Calu3 (cell line): ENCODE results near the gene SMAD7. TPM values are rescaled to one million over a fixed set of nuclear protein-coding genes. Genes with fewer than 3 reads are reported as not detected.

Experiments used
- BruUV-seq: library from RNA; stranded (reverse); fragments of 400-500 nt; replicated peaks from 2 replicates; lab custom pipeline; 2021; lab: Mats Ljungman, UMichigan
- CTCF ChIA-PET: fragments of 300-600 bp; sonication (Branson Sonifier 250); formaldehyde crosslinking; loops from one replicate; lab custom pipeline; 2022; ENCODE audit warnings: antibody characterized with exemption; lab: Charles Lee
- DNase-seq: peaks from one replicate; pipeline ENCODE4 v3.0.0; 2022
- H3K27ac Mint-ChIP-seq: one replicate; pipeline ENCODE4 v1.8.0; 2022; ENCODE audit warnings: mixed read lengths; ENCODE audit not compliant: unreplicated experiment
- H3K27me3 Mint-ChIP-seq: one replicate; pipeline ENCODE4 v1.8.0; 2022; ENCODE audit warnings: mixed read lengths; ENCODE audit not compliant: unreplicated experiment
- H3K36me3 Mint-ChIP-seq: one replicate; pipeline ENCODE4 v1.8.0; 2022; ENCODE audit warnings: mild to moderate bottlenecking, moderate library complexity, mixed read lengths; ENCODE audit not compliant: insufficient read depth, unreplicated experiment
- H3K4me1 Mint-ChIP-seq: one replicate; pipeline ENCODE4 v1.8.0; 2022; ENCODE audit warnings: mild to moderate bottlenecking, low read depth, mixed read lengths; ENCODE audit not compliant: unreplicated experiment
- H3K4me3 Mint-ChIP-seq: one replicate; pipeline ENCODE4 v1.8.0; 2022; ENCODE audit warnings: mild to moderate bottlenecking, low read depth, moderate library complexity, mixed read lengths; ENCODE audit not compliant: unreplicated experiment
- H3K9me3 Mint-ChIP-seq: one replicate; pipeline ENCODE4 v1.8.0; 2022; ENCODE audit warnings: low read depth, mixed read lengths; ENCODE audit not compliant: unreplicated experiment
- intact Hi-C: fragments of 100-400 bp; cut with micrococcal nuclease; formaldehyde crosslinking; loops from one replicate; pipeline ENCODE4 v1.10.0; 2022; ENCODE audit not compliant: unreplicated experiment
- total RNA-seq: library from RNA; stranded (reverse); gene quantifications from 2 replicates; pipeline ENCODE4 v1.2.3, GENCODE V29; 2022
- TF ChIP-seq, protein P1 (sequence below): fragments of 200-600 bp; IDR thresholded peaks from one replicate; pipeline ENCODE4 v1.8.0; 2022; ENCODE audit warnings: antibody characterized with exemption; ENCODE audit not compliant: unreplicated experiment

The SMAD7 gene
- total RNA-seq, 1 experiment from 2014 or later = 13.7 TPM

DNA sequence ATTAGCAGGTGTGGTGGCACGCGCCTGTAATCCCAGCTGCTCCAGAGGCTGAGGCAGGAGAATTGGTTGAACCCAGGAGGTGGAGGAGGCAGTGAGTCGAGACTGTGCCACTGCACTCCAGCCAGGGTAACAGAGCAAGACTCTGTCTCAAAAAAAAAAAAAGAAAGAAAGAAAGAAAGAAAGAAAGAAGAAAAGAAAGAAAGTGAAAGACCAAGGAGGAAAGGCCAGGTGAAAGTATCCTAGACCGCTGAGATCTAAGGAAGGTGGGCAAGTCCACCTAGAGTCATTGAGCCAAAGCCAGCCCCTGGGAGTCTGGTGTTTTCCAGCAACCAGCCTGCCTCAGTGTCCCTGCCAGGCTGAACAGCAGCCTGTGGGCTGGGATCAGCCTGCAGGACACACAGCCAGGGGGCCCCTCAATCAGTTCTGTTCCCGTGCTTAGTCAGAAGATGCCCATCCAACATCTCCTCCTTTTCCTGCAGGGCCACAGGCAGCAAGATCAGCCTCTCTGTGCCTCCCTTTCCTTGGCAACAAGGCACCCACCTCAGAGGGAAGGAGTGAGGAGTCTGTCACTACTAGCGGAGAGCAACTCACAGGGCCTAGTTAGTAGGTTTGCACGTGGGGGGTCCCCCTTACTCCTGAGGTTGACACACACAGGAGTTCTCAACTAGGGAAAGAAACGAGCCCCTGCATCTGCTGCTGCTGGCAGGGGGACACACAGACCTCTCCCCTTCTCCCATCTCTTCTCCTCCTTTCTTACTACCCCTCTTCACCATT is 64.1 kb downstream of the SMAD7 start:
- Mint-ChIP-seq H3K27ac (no peak overlapping the region), H3K9me3 (no peaks in the 10 kb centered on the region), H3K27me3 (no peaks in the 10 kb centered on the region), H3K36me3 (no peaks in the 10 kb centered on the region), H3K4me3 (no peak overlapping the region), H3K4me1 (no peaks in the 10 kb centered on the region)
- no peak for DNase-seq
- CTCF ChIA-PET = no interaction called here
- intact Hi-C loops = no loop called here
- TF ChIP-seq, protein P1, sequence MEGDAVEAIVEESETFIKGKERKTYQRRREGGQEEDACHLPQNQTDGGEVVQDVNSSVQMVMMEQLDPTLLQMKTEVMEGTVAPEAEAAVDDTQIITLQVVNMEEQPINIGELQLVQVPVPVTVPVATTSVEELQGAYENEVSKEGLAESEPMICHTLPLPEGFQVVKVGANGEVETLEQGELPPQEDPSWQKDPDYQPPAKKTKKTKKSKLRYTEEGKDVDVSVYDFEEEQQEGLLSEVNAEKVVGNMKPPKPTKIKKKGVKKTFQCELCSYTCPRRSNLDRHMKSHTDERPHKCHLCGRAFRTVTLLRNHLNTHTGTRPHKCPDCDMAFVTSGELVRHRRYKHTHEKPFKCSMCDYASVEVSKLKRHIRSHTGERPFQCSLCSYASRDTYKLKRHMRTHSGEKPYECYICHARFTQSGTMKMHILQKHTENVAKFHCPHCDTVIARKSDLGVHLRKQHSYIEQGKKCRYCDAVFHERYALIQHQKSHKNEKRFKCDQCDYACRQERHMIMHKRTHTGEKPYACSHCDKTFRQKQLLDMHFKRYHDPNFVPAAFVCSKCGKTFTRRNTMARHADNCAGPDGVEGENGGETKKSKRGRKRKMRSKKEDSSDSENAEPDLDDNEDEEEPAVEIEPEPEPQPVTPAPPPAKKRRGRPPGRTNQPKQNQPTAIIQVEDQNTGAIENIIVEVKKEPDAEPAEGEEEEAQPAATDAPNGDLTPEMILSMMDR = no peak
- no TSS peak for BruUV-seq

DNA sequence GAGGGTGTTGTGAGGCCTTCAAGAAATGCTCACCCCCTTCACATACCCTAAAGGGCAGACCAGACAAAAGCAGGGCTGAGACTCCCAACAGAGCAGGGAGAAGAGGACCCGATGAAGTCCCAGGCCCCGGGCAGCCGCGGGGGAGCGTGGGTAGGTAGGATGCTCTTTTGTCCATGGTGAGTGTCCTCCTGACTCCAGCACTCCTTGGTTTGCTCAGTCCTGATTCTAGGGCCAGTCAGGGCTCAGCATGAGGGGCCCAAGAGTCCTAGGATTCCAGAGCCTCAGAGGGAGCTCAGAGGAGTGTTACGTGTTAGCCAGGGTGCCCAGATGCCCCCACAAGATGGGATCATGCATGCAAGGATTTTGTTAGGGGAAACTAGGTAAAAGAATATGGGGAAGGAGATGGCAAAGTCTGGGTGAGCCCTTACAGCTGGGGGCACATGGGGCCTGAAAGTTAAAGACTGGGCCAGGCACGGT is 64.8 kb downstream of the SMAD7 start:
- no peak for DNase-seq
- no peak overlapping the region for H3K4me3 Mint-ChIP-seq
- TF ChIP-seq, protein P1 = no peak
- no peaks in the 10 kb centered on the region for H3K9me3 Mint-ChIP-seq
- H3K36me3 Mint-ChIP-seq = no peaks in the 10 kb centered on the region
- no peak overlapping the region for H3K27ac Mint-ChIP-seq
- intact Hi-C loops = no loop called here
- H3K4me1 Mint-ChIP-seq = no peaks in the 10 kb centered on the region
- BruUV-seq = no TSS peak
- CTCF ChIA-PET = no interaction called here
- H3K27me3 Mint-ChIP-seq = no peaks in the 10 kb centered on the region

DNA sequence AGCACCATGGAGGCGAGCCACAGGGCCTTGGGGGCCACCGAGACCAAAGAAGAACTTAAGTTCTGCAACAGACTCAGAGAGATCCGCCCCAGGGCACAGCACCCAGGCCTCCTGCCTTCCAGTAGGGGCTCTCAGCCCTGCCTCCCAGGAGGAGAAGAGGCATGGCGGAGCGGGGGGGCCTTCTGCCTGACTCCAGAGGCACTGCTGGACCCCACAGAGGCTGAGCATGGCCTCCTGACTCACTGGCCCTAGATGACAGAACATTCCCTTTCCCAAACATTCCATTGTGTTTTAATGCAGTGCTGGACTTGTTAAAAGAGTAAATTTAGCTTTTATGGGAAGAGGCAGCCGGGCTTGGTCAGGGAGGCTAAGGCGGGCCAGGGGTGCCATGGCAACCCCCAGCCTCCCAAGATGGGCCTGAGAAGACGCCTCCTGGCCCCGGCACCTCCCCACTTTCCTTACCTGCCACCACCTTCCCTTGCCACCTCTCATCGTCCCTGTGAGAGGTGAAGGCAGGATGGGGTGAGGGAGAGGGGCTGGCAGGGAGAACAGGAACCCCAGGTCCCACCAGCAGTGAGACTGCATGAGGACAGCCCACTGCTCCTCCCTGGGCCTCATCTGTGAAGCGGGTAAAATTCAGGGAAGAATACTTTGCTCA is 65.4 kb downstream of the SMAD7 start:
- CTCF ChIA-PET = no interaction called here
- Mint-ChIP-seq H3K27ac (no peak overlapping the region), H3K27me3 (no peaks in the 10 kb centered on the region), H3K36me3 (no peaks in the 10 kb centered on the region), H3K9me3 (no peaks in the 10 kb centered on the region), H3K4me3 (no peak overlapping the region), H3K4me1 (no peaks in the 10 kb centered on the region)
- no TSS peak for BruUV-seq
- DNase-seq = no peak
- TF ChIP-seq, protein P1 = no peak
- intact Hi-C loops = no loop called here

DNA sequence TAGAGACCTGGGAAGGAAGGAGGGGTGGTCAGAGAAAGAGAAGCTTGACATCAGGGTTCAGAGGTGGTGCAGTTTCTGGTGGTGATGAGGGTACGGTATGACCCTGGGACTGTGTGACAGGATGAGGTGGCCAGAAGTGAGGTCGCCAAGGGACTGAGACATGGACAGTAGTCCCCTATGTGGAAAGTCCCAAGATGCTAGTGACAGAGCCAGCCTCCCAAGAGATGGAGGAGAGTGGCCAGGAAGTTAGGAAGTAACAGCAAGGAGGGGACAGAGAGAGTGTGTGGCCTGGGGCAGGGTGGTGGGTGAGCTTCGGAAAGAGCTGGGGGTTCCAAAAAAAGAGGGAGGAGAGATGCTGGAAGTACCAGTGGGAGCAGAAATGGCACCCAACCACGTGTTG is 66.0 kb downstream of the SMAD7 start:
- Mint-ChIP-seq H3K9me3 (no peaks in the 10 kb centered on the region), H3K4me3 (no peak overlapping the region), H3K27ac (no peak overlapping the region), H3K4me1 (no peaks in the 10 kb centered on the region), H3K27me3 (no peaks in the 10 kb centered on the region), H3K36me3 (no peaks in the 10 kb centered on the region)
- intact Hi-C loops = no loop called here
- no peak for DNase-seq
- CTCF ChIA-PET = no interaction called here
- no TSS peak for BruUV-seq
- TF ChIP-seq, protein P1 = no peak
